ENCODE data around the gene ROCK1. TPM values are rescaled to one million over a fixed set of nuclear protein-coding genes. Genes with fewer than 3 reads are reported as not detected.
"Not testable (repeated sequence)": the region's sequence is repeated elsewhere in the genome, so short reads cannot be mapped to it uniquely, and the experiment has no call there.

Gene ROCK1
- total RNA-seq, 1 donor from 2014 or later: 39.7 TPM

DNA sequence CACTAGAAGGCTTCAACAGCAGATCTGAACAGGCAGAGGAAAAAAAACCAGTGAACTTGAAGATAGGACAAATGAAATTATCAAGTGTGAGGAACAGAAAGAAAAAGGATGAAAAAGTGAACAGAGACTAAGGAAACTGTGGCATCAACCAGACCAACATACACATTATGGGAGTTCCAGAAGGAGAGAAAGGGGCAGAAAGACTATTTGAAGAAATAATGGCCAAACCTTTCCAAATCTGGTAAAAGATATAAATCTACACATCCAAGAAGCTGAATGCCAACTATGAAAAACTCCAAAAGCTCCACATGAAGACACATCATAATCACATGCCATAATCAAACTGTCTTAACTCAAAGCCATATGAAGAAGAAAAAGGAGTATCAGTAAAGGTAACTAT, 79.8 kb downstream of the ROCK1 start:
- Histone ChIP-seq H3K27me3 (ENCODE audit: control insufficient read depth in 3 of 3, insufficient read depth in 3 of 3, low read length in 3 of 3) (no peaks in the 10 kb centered on the region), H3K27ac (ENCODE audit: low read depth, low read length) (no peak overlapping the region), H3K9me3 (ENCODE audit: control insufficient read depth in 3 of 3, low read length in 3 of 3) (no peaks in the 10 kb centered on the region), H3K4me1 (ENCODE audit: control insufficient read depth in 3 of 3, insufficient read depth in 3 of 3, low read length in 3 of 3) (no peaks in the 10 kb centered on the region), H3K4me3 (ENCODE audit: low read length in 3 of 3) (no peak overlapping the region), H3K36me3 (ENCODE audit: control insufficient read depth in 3 of 3, insufficient read depth in 3 of 3, low read length in 3 of 3) (peaks cover 5 to 11% (median 6%) of the 10 kb centered on the region in 3 donors), H3K9ac (ENCODE audit: low read depth in 1 of 3, low read length in 3 of 3) (no peak overlapping the region)

DNA sequence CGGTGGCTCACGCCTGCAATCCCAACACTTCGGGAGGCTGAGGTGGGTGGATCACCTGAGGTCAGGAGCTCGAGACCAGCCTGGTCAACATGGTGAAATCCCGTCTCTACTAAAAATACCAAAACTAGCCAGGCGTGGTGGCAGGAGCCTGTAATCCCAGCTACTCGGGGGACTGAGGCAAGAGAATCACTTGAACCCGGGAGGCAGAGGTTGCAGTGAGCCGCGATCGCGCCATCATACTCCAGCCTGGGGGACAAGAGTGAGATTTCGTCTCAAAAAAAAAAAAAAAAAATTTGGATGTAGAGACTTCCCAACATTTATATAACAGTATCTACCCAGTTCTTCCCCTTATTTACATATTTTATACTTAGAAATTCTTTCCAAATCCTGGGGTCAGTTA, 93.4 kb downstream of the ROCK1 start:
- H3K4me1 ChIP-seq (ENCODE audit: control insufficient read depth in 3 of 3, insufficient read depth in 3 of 3, low read length in 3 of 3); H3K4me3 ChIP-seq (ENCODE audit: low read length in 3 of 3); H3K27ac ChIP-seq (ENCODE audit: low read depth, low read length); H3K27me3 ChIP-seq (ENCODE audit: control insufficient read depth in 3 of 3, insufficient read depth in 3 of 3, low read length in 3 of 3); H3K9me3 ChIP-seq (ENCODE audit: control insufficient read depth in 3 of 3, low read length in 3 of 3); H3K9ac ChIP-seq (ENCODE audit: low read depth in 1 of 3, low read length in 3 of 3): not testable (repeated sequence)
- peaks cover 5 to 27% (median 22%) of the 10 kb centered on the region in 3 donors for H3K36me3 ChIP-seq (ENCODE audit: control insufficient read depth in 3 of 3, insufficient read depth in 3 of 3, low read length in 3 of 3)

DNA sequence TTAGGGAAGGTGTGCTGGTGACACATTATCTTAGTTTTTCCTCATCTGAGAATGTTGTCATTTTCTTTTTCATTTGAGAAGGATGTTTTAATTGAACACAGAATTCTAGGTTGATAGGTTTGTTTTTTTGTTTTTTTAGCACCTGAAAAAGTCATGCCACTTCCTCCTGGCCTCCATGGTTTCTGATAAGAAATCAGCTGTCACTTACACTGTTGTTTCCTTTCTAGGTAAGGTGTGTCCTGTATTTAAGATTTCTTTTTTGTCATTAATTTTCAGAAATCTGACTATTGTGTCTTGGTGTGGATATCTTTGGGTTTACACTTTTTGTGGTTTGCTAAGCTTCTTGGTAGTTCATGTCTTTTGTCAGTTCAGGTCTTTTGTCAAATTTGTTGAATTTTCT, 99.3 kb downstream of the ROCK1 start:
- H3K4me1 ChIP-seq (ENCODE audit: control insufficient read depth in 3 of 3, insufficient read depth in 3 of 3, low read length in 3 of 3): no peaks in the 10 kb centered on the region
- H3K27me3 ChIP-seq (ENCODE audit: control insufficient read depth in 3 of 3, insufficient read depth in 3 of 3, low read length in 3 of 3): no peaks in the 10 kb centered on the region
- H3K9me3 ChIP-seq (ENCODE audit: control insufficient read depth in 3 of 3, low read length in 3 of 3): no peaks in the 10 kb centered on the region
- H3K36me3 ChIP-seq (ENCODE audit: control insufficient read depth in 3 of 3, insufficient read depth in 3 of 3, low read length in 3 of 3): peaks cover 9 to 38% (median 26%) of the 10 kb centered on the region in 3 donors
- no peak overlapping the region for H3K9ac ChIP-seq (ENCODE audit: low read depth in 1 of 3, low read length in 3 of 3)
- no peak overlapping the region for H3K4me3 ChIP-seq (ENCODE audit: low read length in 3 of 3)
- no peak overlapping the region for H3K27ac ChIP-seq (ENCODE audit: low read depth, low read length)

DNA sequence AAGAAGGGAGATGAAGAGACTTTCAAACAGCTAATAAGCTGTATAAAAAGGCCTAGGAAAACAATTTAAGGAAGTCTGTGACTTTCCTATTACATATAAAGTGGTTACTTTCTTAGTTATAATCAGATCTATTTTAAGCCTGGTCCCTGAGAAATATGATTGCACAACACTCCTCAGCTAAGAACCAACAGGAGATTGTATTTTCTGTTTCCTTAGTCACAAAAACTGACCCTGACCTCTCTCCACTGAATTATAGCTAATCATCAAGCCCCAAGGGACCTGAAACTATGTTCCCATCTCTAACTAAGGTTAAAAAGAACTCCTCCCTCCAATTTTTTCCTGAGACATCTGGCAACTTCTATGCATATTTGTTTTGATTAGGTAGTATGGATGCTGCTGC, 106.9 kb downstream of the ROCK1 start:
- Histone ChIP-seq H3K36me3 (ENCODE audit: control insufficient read depth in 3 of 3, insufficient read depth in 3 of 3, low read length in 3 of 3) (peaks cover 5 to 32% (median 16%) of the 10 kb centered on the region in 3 donors), H3K27ac (ENCODE audit: low read depth, low read length) (peak overlapping the region; percentile 4), H3K4me1 (ENCODE audit: control insufficient read depth in 3 of 3, insufficient read depth in 3 of 3, low read length in 3 of 3) (peaks cover 0 to 7% (median 0%) of the 10 kb centered on the region in 3 donors), H3K9me3 (ENCODE audit: control insufficient read depth in 3 of 3, low read length in 3 of 3) (no peaks in the 10 kb centered on the region), H3K9ac (ENCODE audit: low read depth in 1 of 3, low read length in 3 of 3) (no peak overlapping the region), H3K4me3 (ENCODE audit: low read length in 3 of 3) (no peak overlapping the region), H3K27me3 (ENCODE audit: control insufficient read depth in 3 of 3, insufficient read depth in 3 of 3, low read length in 3 of 3) (no peaks in the 10 kb centered on the region)

DNA sequence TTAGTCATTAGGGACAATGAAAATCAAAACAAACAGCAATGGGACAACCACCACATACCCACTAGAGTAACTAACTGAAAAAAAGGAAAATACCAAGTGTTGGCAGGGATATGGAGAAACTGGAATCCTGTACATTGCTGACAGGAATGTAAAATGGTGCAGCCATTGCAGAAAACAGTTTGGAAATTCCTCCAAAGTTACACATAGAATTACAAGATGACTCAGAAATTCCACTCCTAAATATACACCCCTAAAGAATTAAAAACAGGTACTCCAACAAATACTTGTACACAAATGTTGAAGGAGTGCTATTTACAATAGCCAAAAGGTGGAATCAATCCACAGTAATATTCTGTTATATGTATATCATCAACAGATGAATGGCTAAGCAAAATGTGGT, 110.9 kb downstream of the ROCK1 start:
- H3K4me3 ChIP-seq (ENCODE audit: low read length in 3 of 3): no peak overlapping the region
- no peak overlapping the region for H3K27ac ChIP-seq (ENCODE audit: low read depth, low read length)
- peaks cover 0 to 7% (median 0%) of the 10 kb centered on the region in 3 donors for H3K4me1 ChIP-seq (ENCODE audit: control insufficient read depth in 3 of 3, insufficient read depth in 3 of 3, low read length in 3 of 3)
- H3K9ac ChIP-seq (ENCODE audit: low read depth in 1 of 3, low read length in 3 of 3): no peak overlapping the region
- H3K27me3 ChIP-seq (ENCODE audit: control insufficient read depth in 3 of 3, insufficient read depth in 3 of 3, low read length in 3 of 3): no peaks in the 10 kb centered on the region
- H3K9me3 ChIP-seq (ENCODE audit: control insufficient read depth in 3 of 3, low read length in 3 of 3): no peaks in the 10 kb centered on the region
- H3K36me3 ChIP-seq (ENCODE audit: control insufficient read depth in 3 of 3, insufficient read depth in 3 of 3, low read length in 3 of 3): peaks cover 0 to 12% (median 4%) of the 10 kb centered on the region in 3 donors

DNA sequence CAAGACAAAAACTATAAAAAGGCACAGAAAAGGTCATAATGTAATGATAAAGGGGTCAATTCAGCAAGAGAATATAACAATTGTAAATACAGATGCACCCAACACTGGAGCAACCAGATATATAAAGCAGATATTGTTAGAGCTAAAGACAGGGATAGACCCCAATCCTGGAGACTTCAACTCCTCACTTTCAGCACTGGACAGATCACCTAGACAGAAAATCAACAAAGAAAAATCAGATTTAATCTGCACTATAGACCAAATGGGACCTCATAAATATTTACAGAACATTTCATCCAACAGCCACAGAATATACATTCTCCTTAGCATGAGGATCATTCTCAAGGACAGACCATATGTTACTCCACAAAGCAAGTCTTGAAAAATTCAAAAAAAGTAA, 114.2 kb downstream of the ROCK1 start:
- Histone ChIP-seq H3K36me3 (ENCODE audit: control insufficient read depth in 3 of 3, insufficient read depth in 3 of 3, low read length in 3 of 3) (peaks cover 0 to 10% (median 6%) of the 10 kb centered on the region in 3 donors), H3K4me1 (ENCODE audit: control insufficient read depth in 3 of 3, insufficient read depth in 3 of 3, low read length in 3 of 3) (no peaks in the 10 kb centered on the region), H3K9me3 (ENCODE audit: control insufficient read depth in 3 of 3, low read length in 3 of 3) (no peaks in the 10 kb centered on the region), H3K27ac (ENCODE audit: low read depth, low read length) (no peak overlapping the region), H3K9ac (ENCODE audit: low read depth in 1 of 3, low read length in 3 of 3) (no peak overlapping the region), H3K27me3 (ENCODE audit: control insufficient read depth in 3 of 3, insufficient read depth in 3 of 3, low read length in 3 of 3) (no peaks in the 10 kb centered on the region), H3K4me3 (ENCODE audit: low read length in 3 of 3) (no peak overlapping the region)

DNA sequence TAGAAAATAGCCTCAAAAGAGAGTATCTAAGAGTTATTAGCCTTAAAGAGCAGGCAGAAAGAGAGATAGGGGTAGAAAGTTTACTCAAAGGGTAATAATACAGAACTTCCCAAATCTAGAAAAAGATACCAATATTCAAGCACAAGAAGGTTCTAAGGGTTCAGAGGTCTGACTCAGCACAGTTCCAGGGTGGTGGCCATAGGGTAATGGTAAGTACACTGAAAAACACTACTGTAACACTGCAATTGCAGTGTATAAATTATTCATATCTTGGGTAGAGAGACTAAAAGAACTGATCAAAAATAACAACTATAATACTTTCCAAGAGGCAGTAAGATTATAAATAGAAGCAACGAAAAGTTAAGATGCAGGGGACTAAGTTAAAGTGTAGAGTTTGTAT, 115.2 kb downstream of the ROCK1 start:
- H3K4me3 ChIP-seq (ENCODE audit: low read length in 3 of 3): no peak overlapping the region
- no peaks in the 10 kb centered on the region for H3K4me1 ChIP-seq (ENCODE audit: control insufficient read depth in 3 of 3, insufficient read depth in 3 of 3, low read length in 3 of 3)
- H3K27ac ChIP-seq (ENCODE audit: low read depth, low read length): no peak overlapping the region
- peaks cover 0 to 10% (median 8%) of the 10 kb centered on the region in 3 donors for H3K36me3 ChIP-seq (ENCODE audit: control insufficient read depth in 3 of 3, insufficient read depth in 3 of 3, low read length in 3 of 3)
- H3K9me3 ChIP-seq (ENCODE audit: control insufficient read depth in 3 of 3, low read length in 3 of 3): no peaks in the 10 kb centered on the region
- H3K9ac ChIP-seq (ENCODE audit: low read depth in 1 of 3, low read length in 3 of 3): no peak overlapping the region
- H3K27me3 ChIP-seq (ENCODE audit: control insufficient read depth in 3 of 3, insufficient read depth in 3 of 3, low read length in 3 of 3): no peaks in the 10 kb centered on the region

DNA sequence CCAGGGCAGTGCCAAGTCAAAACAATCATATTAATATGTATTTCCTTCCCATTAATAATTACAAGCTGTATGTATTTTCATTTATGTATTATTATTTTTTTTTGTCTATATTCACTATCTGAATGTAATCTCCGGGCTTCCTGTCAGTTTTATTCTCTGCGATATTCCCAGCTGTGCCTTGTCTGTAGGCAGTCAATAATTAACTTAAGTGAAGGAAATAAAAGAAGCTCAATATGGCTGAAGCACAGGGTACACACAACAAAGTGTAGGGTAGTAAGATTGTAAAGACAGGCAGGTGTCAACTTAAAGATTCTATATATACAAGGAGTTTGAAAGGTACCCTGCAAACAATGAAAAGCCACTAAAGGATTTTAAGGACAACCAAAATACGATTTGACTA, 122.9 kb downstream of the ROCK1 start:
- Histone ChIP-seq H3K27me3 (ENCODE audit: control insufficient read depth in 3 of 3, insufficient read depth in 3 of 3, low read length in 3 of 3) (no peaks in the 10 kb centered on the region), H3K4me3 (ENCODE audit: low read length in 3 of 3) (no peak overlapping the region), H3K27ac (ENCODE audit: low read depth, low read length) (no peak overlapping the region), H3K9ac (ENCODE audit: low read depth in 1 of 3, low read length in 3 of 3) (no peak overlapping the region), H3K9me3 (ENCODE audit: control insufficient read depth in 3 of 3, low read length in 3 of 3) (no peaks in the 10 kb centered on the region), H3K4me1 (ENCODE audit: control insufficient read depth in 3 of 3, insufficient read depth in 3 of 3, low read length in 3 of 3) (no peaks in the 10 kb centered on the region), H3K36me3 (ENCODE audit: control insufficient read depth in 3 of 3, insufficient read depth in 3 of 3, low read length in 3 of 3) (peaks cover 3 to 32% (median 27%) of the 10 kb centered on the region in 3 donors)

DNA sequence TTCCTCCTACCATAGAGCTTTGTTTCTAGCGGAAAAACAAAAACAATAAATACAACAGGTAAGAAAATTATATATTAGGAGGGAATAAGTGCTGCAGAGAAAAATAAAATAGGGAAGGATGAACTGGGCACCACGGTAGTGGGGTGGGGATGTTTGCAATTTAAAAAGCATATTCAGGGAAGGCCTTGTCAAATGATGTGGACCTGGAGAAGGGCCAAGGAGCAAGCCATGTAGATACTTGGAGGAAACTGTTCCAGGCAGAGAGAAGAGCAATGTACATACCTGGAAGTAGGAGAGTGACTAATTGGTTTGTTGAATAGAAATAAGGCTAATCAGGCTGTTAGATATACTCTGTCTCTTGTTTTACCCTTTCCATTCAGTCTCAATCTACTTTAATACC, 136.5 kb downstream of the ROCK1 start:
- H3K4me3 ChIP-seq (ENCODE audit: low read length in 3 of 3): no peak overlapping the region
- no peaks in the 10 kb centered on the region for H3K4me1 ChIP-seq (ENCODE audit: control insufficient read depth in 3 of 3, insufficient read depth in 3 of 3, low read length in 3 of 3)
- H3K27me3 ChIP-seq (ENCODE audit: control insufficient read depth in 3 of 3, insufficient read depth in 3 of 3, low read length in 3 of 3): no peaks in the 10 kb centered on the region
- H3K36me3 ChIP-seq (ENCODE audit: control insufficient read depth in 3 of 3, insufficient read depth in 3 of 3, low read length in 3 of 3): peaks cover 0 to 32% (median 24%) of the 10 kb centered on the region in 3 donors
- H3K9me3 ChIP-seq (ENCODE audit: control insufficient read depth in 3 of 3, low read length in 3 of 3): no peaks in the 10 kb centered on the region
- H3K9ac ChIP-seq (ENCODE audit: low read depth in 1 of 3, low read length in 3 of 3): no peak overlapping the region
- no peak overlapping the region for H3K27ac ChIP-seq (ENCODE audit: low read depth, low read length)

DNA sequence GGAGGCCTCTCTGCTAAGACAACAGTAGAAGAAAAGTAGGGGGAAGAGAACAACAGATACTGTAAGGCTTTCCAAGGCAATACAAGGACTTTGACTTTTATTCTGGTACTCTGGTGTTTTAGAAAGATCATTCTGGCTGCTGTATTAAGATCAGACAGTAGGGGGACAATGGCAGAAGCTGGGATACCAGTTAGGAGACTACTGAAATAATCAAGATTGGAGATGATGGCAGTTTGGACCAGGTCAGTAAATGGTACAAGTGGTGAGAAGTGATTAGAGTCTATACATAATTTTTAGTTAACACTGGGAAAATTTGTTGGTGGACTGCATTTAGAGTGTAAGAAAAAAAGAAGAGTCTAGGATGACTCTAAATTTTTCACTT, 139.7 kb downstream of the ROCK1 start:
- H3K4me1 ChIP-seq (ENCODE audit: control insufficient read depth in 3 of 3, insufficient read depth in 3 of 3, low read length in 3 of 3): no peaks in the 10 kb centered on the region
- no peaks in the 10 kb centered on the region for H3K27me3 ChIP-seq (ENCODE audit: control insufficient read depth in 3 of 3, insufficient read depth in 3 of 3, low read length in 3 of 3)
- no peak overlapping the region for H3K27ac ChIP-seq (ENCODE audit: low read depth, low read length)
- no peak overlapping the region for H3K4me3 ChIP-seq (ENCODE audit: low read length in 3 of 3)
- H3K36me3 ChIP-seq (ENCODE audit: control insufficient read depth in 3 of 3, insufficient read depth in 3 of 3, low read length in 3 of 3): peaks cover 7 to 24% (median 16%) of the 10 kb centered on the region in 3 donors
- no peak overlapping the region for H3K9ac ChIP-seq (ENCODE audit: low read depth in 1 of 3, low read length in 3 of 3)
- H3K9me3 ChIP-seq (ENCODE audit: control insufficient read depth in 3 of 3, low read length in 3 of 3): no peaks in the 10 kb centered on the region

DNA sequence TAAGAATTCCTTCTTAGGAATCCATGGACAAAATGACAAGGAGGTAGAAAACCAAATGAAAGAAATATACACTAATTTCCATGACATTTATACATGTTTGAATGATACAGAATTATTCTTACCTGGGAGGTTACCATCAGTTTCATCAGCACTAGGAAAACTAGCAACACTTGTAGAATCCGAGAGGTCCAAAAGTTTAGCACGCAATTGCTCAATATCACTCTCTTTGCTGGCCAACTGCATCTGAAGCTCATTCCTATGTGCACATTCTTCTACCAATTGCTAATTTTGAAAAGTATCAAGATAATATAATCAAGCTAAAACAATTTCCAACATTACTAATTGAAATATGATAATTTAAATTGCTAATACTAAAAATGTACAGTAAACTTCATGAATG, 144.8 kb downstream of the ROCK1 start:
- Histone ChIP-seq H3K4me1 (ENCODE audit: control insufficient read depth in 3 of 3, insufficient read depth in 3 of 3, low read length in 3 of 3) (no peaks in the 10 kb centered on the region), H3K9ac (ENCODE audit: low read depth in 1 of 3, low read length in 3 of 3) (no peak overlapping the region), H3K27me3 (ENCODE audit: control insufficient read depth in 3 of 3, insufficient read depth in 3 of 3, low read length in 3 of 3) (no peaks in the 10 kb centered on the region), H3K27ac (ENCODE audit: low read depth, low read length) (no peak overlapping the region), H3K36me3 (ENCODE audit: control insufficient read depth in 3 of 3, insufficient read depth in 3 of 3, low read length in 3 of 3) (peaks cover 7 to 18% (median 17%) of the 10 kb centered on the region in 3 donors), H3K4me3 (ENCODE audit: low read length in 3 of 3) (no peak overlapping the region), H3K9me3 (ENCODE audit: control insufficient read depth in 3 of 3, low read length in 3 of 3) (no peaks in the 10 kb centered on the region)

Data from skeletal muscle tissue (tissue), 4 donors.